NCI-H460 (cell line): ENCODE data around the gene GPRC5A. TPM values are rescaled to one million over a fixed set of nuclear protein-coding genes. Genes with fewer than 3 reads are reported as not detected.

Experiments used
- DNase-seq: peaks from one replicate; pipeline ENCODE4 v3.0.0-alpha.2; 2016; ENCODE audit warnings: low read depth; ENCODE audit errors: extremely low read depth
- total RNA-seq: library from RNA; depleted of rRNA; stranded (reverse); fragments of >200 nt; shearing (Covaris generic); gene quantifications from 2 replicates; pipeline ENCODE4 v1.2.3, GENCODE V29; 2014

The GPRC5A gene
- total RNA-seq, 1 experiment from 2014 or later, result 94.6 TPM

DNA sequence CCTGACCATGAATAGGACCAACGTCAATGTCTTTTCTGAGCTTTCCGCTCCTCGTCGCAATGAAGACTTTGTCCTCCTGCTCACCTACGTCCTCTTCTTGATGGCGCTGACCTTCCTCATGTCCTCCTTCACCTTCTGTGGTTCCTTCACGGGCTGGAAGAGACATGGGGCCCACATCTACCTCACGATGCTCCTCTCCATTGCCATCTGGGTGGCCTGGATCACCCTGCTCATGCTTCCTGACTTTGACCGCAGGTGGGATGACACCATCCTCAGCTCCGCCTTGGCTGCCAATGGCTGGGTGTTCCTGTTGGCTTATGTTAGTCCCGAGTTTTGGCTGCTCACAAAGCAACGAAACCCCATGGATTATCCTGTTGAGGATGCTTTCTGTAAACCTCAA, 17.3 kb downstream of the GPRC5A start:
- DNase-seq, result no peak

DNA sequence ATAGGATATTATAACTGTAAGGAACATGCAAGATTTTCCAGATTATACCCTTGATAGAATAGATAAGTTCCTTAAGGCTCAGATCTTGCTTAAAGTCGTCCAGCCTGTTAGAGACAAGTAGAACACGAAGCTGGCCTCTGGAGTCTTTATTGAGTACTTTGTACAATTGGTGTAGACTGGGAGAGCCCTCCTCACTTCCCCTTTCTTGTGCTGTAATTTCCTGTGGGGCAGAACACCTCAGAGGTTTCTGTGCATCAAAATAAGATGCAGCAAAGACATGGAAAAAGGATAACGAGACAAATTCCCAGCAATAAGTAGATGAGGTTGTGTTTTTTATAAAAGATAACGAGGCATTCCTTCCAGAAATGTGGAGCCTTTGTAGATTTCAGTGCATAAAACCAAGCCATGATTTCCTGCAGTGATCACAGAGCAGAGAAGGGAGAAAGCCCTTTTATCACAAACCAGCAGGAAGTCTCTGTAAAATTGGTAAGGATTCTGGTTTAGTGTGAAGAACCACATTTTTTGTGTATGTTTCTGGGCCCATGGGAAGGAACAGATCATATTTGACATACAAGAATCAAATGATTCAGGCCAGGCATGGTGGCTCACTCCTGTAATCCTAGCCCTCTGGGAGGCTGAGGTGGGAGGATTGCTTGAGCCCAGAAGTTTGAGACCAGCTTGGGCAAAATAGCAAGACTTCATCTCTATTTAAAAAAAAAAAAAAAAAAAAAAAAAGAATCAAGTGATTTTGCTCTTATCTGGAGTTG, 18.0 kb downstream of the GPRC5A start:
- DNase-seq, result no peak

DNA sequence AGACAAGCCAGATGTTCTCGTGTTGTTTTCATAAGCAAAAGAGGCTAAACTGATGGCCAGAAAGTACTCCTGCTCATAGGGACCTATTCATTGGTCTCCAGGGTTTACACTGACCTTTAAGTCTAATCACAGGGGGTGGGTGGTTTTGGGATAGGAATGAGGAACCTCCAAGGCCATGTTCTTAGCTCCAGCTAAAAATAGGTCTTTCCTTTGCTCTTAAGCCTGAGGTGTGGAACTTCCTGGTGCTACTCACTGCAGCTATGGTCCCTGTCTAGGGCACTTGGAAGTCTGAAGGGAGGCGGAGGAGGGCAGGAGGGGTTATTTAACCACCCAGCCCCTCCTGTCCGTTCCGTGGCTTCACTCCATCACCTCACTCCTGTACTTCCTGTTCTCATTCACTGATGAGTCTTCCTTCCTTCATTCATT, 18.6 kb downstream of the GPRC5A start:
- no peak for DNase-seq

DNA sequence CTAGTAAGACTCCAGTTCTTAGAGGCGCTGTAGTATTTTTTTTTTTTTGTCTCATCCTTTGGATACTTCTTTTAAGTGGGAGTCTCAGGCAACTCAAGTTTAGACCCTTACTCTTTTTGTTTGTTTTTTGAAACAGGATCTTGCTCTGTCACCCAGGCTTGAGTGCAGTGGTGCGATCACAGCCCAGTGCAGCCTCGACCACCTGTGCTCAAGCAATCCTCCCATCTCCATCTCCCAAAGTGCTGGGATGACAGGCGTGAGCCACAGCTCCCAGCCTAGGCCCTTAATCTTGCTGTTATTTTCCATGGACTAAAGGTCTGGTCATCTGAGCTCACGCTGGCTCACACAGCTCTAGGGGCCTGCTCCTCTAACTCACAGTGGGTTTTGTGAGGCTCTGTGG, 21.3 kb downstream of the GPRC5A start:
- DNase-seq, result no peak

DNA sequence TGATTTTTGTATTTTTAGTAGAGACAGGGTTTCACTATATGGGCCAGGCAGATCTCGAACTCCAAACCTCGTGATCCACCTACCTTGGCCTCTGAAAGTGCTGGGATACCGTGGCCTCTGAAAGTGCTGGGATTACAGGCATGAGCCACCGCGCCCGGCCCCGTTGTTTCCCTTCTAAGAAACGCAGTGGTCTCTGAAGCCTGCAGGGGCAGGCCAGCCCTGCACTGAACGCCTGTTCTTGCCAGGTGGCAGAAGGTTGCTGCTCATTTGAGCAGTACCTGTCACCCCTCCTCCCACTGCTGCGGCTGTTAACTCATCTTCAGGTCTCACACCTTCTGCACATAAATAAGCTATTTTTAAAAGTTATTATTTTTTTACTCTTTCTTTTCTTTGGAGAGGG, 24.3 kb downstream of the GPRC5A start:
- no peak for DNase-seq

DNA sequence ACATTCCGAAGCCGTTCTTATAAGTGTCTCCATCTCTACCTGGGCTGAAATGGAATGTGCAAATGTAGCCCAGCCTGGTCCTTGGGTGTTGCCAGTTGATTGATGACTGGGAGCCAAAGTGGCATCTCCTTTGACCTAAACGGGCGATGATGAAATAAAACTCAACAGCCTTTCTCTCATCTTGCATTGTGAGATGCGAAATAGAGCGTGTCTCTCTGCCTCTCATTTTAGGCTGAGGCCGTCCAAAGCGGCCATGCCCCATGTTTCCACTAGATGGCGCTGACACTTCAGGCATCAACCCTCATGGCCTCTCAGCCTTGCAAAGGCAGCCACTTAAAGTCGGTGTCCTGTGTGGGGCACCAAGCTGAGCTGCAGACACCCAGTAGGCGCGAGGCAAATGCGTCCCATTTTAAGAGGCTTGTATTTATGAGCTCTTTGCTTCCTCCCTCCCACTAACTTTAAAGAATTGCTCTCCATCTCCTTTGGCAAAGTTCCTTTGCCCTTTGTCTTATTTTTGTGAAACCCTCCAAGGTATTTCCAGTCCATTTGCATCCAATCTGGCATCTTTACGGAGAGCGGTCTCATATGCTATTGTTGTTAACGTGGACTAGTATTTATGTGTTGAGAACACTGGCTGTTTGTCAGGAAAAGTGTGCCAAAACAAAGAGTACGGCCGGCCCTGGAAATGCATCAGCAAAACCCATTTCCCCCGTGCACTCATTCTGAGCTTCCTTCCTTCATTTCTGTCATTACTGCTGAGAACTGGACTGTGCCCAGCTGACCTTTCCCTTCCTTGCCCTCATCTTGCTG, 25.0 kb downstream of the GPRC5A start:
- peak; percentile 71 for DNase-seq

DNA sequence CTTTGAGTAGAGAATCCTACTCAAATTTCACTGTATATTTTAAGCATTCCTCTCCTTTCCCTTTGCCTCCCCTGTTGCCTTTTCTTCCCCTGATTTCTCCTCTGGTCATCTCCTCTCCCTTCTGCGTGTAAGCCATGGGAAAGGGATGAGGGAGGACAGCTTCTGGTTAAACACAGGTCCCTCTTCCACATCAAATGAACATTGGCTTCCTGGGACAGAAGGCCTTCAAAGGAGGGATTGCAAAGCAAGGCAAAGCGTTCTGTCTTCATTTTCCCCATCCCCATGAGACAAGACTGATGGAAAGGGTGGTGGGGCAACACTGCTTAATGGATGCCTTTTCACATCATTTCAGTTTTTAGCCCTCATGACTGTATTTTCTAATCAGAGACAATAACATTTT, 26.2 kb downstream of the GPRC5A start:
- no peak for DNase-seq

DNA sequence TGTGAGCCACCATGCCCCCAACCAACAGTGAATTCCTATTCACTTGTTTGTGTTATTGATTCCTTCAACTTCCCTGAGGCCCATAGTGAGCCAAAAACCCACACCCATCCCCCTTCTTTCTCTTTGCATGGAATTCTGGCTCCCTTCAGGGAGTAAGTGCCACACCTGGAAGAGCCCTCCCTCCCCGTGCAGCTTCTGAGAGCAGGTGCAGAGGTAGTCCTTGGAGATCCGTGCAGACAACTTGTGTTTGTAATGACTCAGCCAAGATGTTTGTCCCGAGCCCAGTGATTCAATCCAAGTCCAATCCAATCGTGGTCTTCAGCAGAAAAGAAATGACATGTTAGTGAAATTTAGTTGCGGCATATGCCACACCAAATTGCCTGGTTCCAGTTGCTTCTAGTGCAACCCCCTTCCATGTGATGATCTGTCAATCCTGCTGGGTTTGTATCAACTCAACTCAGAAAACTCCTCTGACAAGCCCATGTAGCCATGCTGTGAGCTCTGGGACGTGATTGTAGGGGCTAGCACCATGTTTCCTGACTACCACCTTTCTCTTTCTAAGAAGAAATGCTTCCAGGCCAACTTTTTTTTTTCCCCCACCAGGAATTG, 27.5 kb downstream of the GPRC5A start:
- DNase-seq, result no peak

DNA sequence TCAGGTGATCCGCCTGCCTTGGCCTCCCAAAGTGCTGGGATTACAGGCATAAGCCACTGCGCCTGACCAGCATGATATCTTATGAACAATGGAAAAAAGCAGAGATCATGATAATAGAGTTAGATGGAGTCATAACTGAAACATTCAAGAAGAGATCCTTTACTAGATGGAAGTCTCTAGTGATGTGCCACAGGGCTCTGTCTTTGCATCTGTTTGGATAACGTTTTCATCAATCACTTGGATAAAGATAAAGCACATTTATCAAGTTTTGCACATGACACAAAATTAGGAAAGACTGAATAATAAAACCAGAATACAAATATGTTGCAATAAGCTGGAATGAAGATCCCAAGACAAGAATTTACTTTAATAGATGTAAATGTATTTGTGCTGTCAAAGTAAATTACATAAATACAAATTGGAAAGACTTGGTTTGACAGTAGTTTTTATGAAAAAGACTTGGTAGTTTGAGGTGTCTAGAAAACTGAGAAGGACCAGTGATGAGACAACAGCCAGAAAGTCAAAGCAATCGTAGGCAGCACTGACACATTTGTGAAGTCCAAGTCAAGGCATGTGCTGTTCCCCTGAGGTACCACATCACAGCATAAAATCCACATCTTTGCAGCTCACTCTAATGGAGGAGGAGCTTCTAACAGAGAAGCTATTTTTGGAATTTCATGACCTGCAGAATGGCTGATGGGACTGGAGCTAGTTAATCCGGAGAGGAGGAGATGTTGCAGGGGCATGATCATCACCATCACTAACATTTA, 28.5 kb downstream of the GPRC5A start:
- DNase-seq, result no peak

DNA sequence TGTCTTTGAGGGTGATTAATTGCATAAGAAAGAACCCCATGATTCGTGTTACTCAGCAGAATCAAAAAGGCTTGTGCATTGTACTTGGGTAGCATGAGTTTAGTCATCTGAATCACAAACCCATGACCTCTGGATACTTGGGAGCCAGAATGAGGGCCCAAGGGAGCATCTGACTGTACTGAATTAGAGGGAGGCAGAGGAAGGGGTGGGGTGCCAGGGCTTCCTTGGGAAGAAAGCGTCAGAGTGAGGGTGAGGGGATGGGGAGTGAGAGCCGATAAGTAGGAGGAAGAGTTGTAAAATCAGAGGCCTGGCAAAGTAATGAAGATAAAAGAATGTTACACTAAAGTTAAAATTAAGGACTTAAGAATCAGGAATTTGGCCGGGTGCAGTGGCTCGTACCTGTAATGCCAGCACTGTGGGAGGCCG, 30.8 kb downstream of the GPRC5A start:
- no peak for DNase-seq

DNA sequence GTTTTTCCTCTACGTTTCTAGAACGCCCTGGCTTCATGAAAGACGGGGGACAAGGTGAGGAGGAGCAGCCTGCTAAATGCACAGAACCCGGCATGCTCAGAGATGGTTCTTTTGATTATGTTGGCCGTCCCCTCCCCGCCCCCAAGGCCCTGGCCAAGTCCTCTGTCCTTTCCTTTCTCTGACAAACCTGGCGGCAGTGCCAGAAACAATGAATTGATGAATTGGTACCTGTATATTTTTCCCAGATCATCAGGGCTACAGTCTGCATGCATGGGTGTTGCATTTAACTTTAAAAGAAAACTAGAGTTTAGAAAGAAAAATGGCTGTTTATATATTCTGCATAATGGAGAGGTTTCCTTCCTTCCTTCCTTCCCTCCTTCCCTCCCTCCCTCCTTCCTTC, 31.6 kb downstream of the GPRC5A start:
- no peak for DNase-seq

DNA sequence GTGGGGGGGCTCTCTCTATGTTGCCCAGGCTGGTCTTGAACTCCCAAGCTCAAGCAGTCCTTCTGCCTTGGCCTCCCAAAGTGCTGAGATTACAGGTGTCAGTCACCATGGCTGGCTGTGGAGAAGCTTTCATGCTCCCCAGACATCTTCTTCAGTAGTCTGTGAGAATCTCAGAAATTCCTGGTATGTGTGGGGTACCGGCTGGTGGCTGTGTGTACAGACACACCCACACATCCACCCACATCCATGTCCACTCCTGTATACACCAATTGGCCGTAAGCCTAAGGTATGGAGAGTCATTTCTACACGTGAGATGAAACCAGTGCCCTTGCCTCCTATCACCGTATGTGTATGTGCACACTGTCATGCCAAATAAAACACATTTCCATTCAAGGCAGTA, 32.8 kb downstream of the GPRC5A start:
- no peak for DNase-seq

DNA sequence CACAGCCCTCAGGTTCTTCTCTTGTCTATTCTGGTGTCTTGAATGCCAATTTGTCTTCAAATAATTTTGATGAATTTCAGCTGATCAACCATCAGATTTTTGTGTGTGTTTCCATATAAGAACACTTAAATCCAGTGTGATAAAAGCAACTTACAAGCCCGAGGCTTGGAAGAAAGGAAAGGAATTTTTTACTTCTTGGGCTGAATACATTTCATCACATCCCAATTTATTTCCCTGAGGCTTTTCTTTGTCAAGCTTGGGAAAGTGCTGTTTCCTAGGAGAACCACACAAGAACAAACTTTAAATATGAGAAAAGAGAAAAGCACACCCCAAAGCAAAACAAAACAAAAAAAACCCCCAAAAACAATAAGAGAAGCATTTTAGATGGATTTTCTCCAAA, 34.0 kb downstream of the GPRC5A start:
- no peak for DNase-seq

DNA sequence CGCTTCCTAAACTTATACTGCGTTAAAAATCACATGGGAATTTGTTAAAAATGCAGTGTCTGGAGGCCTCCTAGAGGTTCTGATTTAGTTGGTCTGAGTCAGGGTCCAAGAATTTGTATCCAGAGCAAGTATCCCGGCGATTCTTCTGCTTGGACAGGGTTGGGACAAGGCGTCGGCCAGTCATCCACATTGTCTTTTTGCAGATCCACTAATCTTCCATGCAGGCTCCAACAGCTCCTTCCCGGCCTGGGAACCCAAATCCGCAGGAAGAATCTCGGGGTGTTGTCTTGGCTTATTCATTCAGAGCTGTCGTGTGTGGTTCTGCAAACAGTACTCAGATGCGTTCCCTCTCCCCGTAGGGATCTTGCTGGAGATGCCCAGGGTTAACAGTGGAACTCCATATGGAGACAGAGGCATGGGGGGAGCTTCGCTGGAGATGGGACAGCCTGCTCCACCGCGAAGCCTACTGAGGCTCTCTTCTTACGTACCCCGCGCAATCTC, 35.3 kb downstream of the GPRC5A start:
- DNase-seq, result no peak

DNA sequence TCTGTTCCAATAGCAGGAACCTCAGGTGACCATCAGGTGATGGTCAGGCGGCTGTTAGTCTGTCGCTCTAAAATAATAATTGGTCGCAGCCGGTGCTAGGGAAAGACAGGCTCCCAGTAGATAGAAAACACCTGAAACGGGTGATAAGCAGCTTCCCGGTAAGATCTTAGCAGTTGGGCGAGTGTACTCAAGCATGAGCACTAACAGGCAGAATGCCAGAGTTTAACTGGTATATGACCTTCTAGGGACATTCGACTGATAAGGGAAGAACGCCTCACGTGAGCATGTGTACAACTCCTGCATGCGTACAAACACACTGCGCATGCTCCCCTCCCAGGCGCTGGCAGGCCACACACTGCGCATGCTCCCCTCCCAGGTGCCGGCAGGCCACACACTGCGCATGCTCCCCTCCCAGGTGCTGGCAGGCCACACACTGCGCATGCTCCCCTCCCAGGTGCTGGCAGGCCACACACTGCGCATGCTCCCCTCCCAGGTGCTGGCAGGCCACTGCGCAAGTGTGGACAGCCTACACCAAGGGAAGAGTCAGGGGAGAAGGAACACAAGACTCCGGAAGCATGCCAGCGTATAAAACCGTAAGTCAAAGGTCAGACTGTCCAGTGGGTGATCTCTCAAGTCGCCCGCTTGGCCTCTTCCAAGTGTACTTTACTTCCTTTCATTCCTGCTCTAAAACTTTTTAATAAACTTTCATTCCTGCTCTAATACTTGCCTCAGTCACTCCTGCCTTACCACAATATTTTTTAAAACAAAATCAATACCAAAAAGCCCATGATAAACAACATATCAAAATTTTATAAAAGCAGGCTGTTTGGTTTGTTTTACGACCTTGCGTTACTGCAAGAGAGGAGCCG, 36.1 kb downstream of the GPRC5A start:
- peak; percentile 81 for DNase-seq

DNA sequence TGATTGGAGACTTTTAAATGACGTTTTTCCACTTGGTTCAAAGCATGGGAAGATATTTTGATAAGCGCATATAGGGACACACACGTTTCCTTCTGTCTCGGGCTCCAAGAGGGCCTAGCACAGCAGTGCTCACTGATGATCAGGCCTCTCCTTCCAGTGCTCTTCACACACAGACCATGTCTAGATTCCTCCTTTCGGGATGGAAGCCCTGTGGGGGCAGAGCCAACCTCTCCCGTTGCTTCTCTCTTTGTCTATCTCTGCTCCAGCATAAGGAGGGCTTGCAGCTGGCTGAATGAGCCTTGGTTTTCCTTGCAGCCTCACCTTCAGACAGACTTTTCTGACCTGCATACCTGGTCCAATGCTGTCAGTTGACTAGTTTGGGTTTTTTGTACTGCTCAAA, 38.3 kb downstream of the GPRC5A start:
- DNase-seq, result no peak

DNA sequence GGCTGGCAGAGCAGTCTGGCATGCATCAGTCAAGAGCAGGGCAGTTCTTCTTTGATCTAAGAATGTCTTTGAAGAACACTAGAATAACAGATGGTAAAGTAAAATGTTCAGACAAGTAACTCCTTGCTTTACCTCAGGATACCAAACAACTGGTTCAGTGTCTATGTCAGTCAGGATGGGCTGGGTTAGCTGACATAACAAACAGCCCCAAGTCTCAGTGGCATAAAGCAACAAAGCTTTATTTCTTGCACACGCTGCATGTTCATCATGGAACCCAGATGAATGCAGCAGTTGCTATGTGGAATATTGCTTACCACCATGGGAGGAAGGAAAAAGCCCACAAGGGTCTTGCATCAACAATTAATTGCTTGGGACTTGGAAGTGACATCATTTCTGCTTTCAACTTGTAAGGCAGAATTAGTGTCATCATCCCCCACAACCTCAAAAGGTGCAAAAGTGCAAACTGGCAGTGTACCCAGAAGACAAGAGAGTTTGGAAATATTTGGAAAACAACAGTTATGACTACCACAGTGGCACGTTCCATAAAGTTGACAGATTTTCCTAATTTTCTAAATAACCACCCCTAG, 39.4 kb downstream of the GPRC5A start:
- no peak for DNase-seq

DNA sequence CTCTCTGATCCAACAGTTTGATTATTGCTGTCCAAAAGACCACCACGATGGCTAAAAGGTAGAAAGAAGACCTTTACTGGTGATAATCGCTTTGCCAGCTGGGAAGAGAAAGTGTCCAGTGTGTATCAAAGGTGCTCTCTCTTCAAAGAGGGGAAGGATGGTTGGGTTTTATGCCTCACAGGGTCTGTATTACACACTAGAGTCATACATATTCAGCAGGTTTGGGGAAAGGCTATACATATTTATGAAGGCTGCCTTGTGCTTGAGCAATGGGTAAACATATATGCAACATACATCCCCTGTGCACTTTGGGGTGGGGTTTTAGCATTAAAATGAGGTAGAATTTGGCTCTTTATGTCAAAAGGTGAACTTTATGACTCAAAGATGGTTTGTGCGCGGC, 42.4 kb downstream of the GPRC5A start:
- no peak for DNase-seq

DNA sequence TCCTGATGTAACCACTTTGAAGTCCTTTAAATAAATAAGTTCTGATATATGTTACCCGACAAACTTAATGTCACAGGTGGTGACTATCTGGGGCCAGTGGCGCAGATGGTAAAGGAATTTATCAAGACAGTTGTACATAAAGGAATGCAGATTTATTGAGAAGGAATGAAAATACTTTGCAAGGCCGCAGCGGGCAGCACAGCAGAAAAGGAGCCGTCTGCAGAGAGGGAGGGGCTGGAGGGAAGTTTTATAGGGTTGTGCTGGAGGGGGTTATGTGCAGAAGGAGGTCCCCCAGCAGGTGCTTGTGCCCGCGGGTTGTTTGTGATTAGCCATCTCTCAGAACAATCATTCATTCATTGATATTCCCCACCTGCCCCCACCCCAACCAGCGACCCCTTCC, 43.2 kb downstream of the GPRC5A start:
- no peak for DNase-seq
